Colonic mucosa (tissue), 4 donors: Measurements from ENCODE around the gene DYSF. TPM values are rescaled to one million over a fixed set of nuclear protein-coding genes. Genes with fewer than 3 reads are reported as not detected.

ENCODE experiments used
- DNase-seq: peaks from one replicate; pipeline ENCODE4 v3.0.0-alpha.2; 2020
- H3K27ac ChIP-seq: fragments of 200-600 bp; one replicate; pipeline ENCODE4 v1.8.0; 2021
- H3K27me3 ChIP-seq: fragments of 200-600 bp; one replicate; pipeline ENCODE4 v1.8.0; 2021
- H3K36me3 ChIP-seq: fragments of 200-600 bp; one replicate; pipeline ENCODE4 v1.8.0; 2021
- H3K4me1 ChIP-seq: fragments of 200-600 bp; one replicate; pipeline ENCODE4 v1.8.0; 2021; ENCODE audit warnings: mild to moderate bottlenecking
- H3K4me3 ChIP-seq: fragments of 200-600 bp; one replicate; pipeline ENCODE4 v1.8.0; 2021
- H3K9ac ChIP-seq, 2 donors: one replicate each; pipeline ENCODE4 v1.7.0; 2013; ENCODE audit warnings: control low read depth in 2 of 2, low read depth in 2 of 2, low read length in 2 of 2
- H3K9me3 ChIP-seq: fragments of 200-600 bp; one replicate; pipeline ENCODE4 v1.8.0; 2021
- CTCF ChIP-seq: fragments of 200-600 bp; IDR thresholded peaks from one replicate; pipeline ENCODE4 v1.8.0; 2022; ENCODE audit warnings: antibody characterized with exemption, mild to moderate bottlenecking
- intact Hi-C: fragments of 100-400 bp; cut with DNase I; formaldehyde crosslinking; loops from one replicate; pipeline ENCODE4 v1.14.1; 2022
- total RNA-seq, 2 donors: library from RNA; stranded (reverse); fragmentation: NEBNext Ultra II Directional in 1 of 2; extraction: Animal tissue kit (Norgen Biotek cat#: 25700) in 1 of 2; gene quantifications; one replicate each; pipeline ENCODE4 v1.2.1, GENCODE V29; 2021
- donor health status: healthy.
- donor health status: DM: no; HTN: no; CAD: no.
- donor health status: DM: no; HTN: no; CAD: no.

Gene DYSF
- total RNA-seq, 2 donors from 2014 or later: 2.4 to 7.5 TPM

GRCh38 chr2:71664161-71664560 is 210.8 kb downstream of the DYSF start:
- Histone ChIP-seq H3K27me3 (no peaks in the 10 kb centered on the region), H3K36me3 (no peaks in the 10 kb centered on the region), H3K4me1 (no peaks in the 10 kb centered on the region), H3K9ac (no peak overlapping the region), H3K4me3 (no peak overlapping the region), H3K27ac (no peak overlapping the region), H3K9me3 (no peaks in the 10 kb centered on the region)
- intact Hi-C loops: no loop called here
- no peak for DNase-seq
- TF ChIP-seq CTCF: no peak

- Histone ChIP-seq H3K36me3 (no peaks in the 10 kb centered on the region), H3K9me3 (no peaks in the 10 kb centered on the region), H3K4me3 (no peak overlapping the region), H3K27ac (no peak overlapping the region), H3K4me1 (no peaks in the 10 kb centered on the region), H3K9ac (no peak overlapping the region), H3K27me3 (no peaks in the 10 kb centered on the region)
- intact Hi-C loops: no loop called here
- no peak for DNase-seq
- no peak for TF ChIP-seq CTCF
Measured at GRCh38 chr2:71665168-71666093, 212.1 kb downstream of the DYSF start.

DNA sequence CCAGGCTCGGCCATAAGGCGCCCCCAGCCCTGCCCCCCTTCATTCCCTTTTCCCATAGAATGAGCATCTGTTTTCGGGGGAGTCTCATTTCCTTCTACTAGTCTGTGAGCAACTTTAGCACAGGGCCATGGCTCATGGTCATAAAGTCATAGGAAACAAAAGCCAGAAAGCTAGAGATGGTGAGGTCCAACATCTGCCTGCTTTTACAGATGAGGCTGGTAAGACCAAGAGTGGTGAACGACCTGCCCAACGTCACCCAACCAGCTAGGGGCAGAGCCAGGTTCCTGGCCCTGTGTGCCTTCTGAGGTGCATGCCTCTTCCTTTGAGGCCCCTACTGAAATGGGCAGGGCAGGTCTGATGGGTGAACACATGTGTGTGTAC is 212.7 kb downstream of the DYSF start:
- TF ChIP-seq CTCF: no peak
- Histone ChIP-seq H3K27me3 (no peaks in the 10 kb centered on the region), H3K9ac (no peak overlapping the region), H3K9me3 (no peaks in the 10 kb centered on the region), H3K4me3 (no peak overlapping the region), H3K36me3 (no peaks in the 10 kb centered on the region), H3K4me1 (no peaks in the 10 kb centered on the region), H3K27ac (no peak overlapping the region)
- no peak for DNase-seq
- intact Hi-C loops: no loop called here

- intact Hi-C loops: no loop called here
- Histone ChIP-seq H3K27me3 (no peaks in the 10 kb centered on the region), H3K9ac (no peak overlapping the region), H3K27ac (no peak overlapping the region), H3K9me3 (no peaks in the 10 kb centered on the region), H3K36me3 (no peaks in the 10 kb centered on the region), H3K4me1 (no peaks in the 10 kb centered on the region), H3K4me3 (no peak overlapping the region)
- DNase-seq: no peak
- no peak for TF ChIP-seq CTCF
Measured at GRCh38 chr2:71667256-71668182, 214.2 kb downstream of the DYSF start.

GRCh38 chr2:71668326-71669057 is 215.1 kb downstream of the DYSF start:
- Histone ChIP-seq H3K4me1 (no peaks in the 10 kb centered on the region), H3K9ac (no peak overlapping the region), H3K4me3 (no peak overlapping the region), H3K27me3 (no peaks in the 10 kb centered on the region), H3K27ac (no peak overlapping the region), H3K36me3 (no peaks in the 10 kb centered on the region), H3K9me3 (no peaks in the 10 kb centered on the region)
- intact Hi-C loops: no loop called here
- no peak for TF ChIP-seq CTCF
- no peak for DNase-seq
